Measurements from ENCODE around the gene MEGF6. TPM values are rescaled to one million over a fixed set of nuclear protein-coding genes. Genes with fewer than 3 reads are reported as not detected.

The MEGF6 gene
- total RNA-seq, 4 donors from 2014 or later = 0.88 to 69.0 (median 36.9) TPM

- TF ChIP-seq POLR2A (IDR thresholded peaks at IDR 0.05) = no peak
- TF ChIP-seq CTCF (IDR thresholded peaks at IDR 0.05) = no peak
- H3K27me3 ChIP-seq = no peaks in the 10 kb centered on the region
- no peak for DNase-seq
- no peaks in the 10 kb centered on the region for H3K36me3 ChIP-seq
- H3K9me3 ChIP-seq = no peaks in the 10 kb centered on the region
- H3K4me3 ChIP-seq = no peak overlapping the region
- H3K4me1 ChIP-seq = peaks cover 0 to 9% of the 10 kb centered on the region in 2 donors
- intact Hi-C loops (cut with DNase I; ENCODE audit: low total_unique reads) = no loop called here
- H3K27ac ChIP-seq = no peak overlapping the region
Measured at GRCh38 chr1:3551711-3552110, 59.6 kb downstream of the MEGF6 start.

GRCh38 chr1:3551290-3551678 is 60.0 kb downstream of the MEGF6 start:
- DNase-seq = no peak
- Histone ChIP-seq H3K27ac (no peak overlapping the region), H3K27me3 (no peaks in the 10 kb centered on the region), H3K4me1 (peaks cover 0 to 9% of the 10 kb centered on the region in 2 donors), H3K36me3 (no peaks in the 10 kb centered on the region), H3K9me3 (no peaks in the 10 kb centered on the region), H3K4me3 (no peak overlapping the region)
- intact Hi-C loops (cut with DNase I; ENCODE audit: low total_unique reads) = no loop called here
- TF ChIP-seq POLR2A (IDR thresholded peaks at IDR 0.05) (no peak), CTCF (IDR thresholded peaks at IDR 0.05) (no peak)

- Histone ChIP-seq H3K9me3 (no peaks in the 10 kb centered on the region), H3K36me3 (no peaks in the 10 kb centered on the region), H3K27me3 (no peaks in the 10 kb centered on the region), H3K27ac (no peak overlapping the region), H3K4me1 (peaks cover 0 to 9% of the 10 kb centered on the region in 2 donors), H3K4me3 (no peak overlapping the region)
- DNase-seq = no peak
- no peak for TF ChIP-seq CTCF (IDR thresholded peaks at IDR 0.05)
- no peak for TF ChIP-seq POLR2A (IDR thresholded peaks at IDR 0.05)
- intact Hi-C loops (cut with DNase I; ENCODE audit: low total_unique reads) = no loop called here
Measured at GRCh38 chr1:3550511-3551289, 60.6 kb downstream of the MEGF6 start.

GRCh38 chr1:3548895-3549294 is 62.4 kb downstream of the MEGF6 start:
- H3K9me3 ChIP-seq = no peaks in the 10 kb centered on the region
- no peaks in the 10 kb centered on the region for H3K36me3 ChIP-seq
- intact Hi-C loops (cut with DNase I; ENCODE audit: low total_unique reads) = no loop called here
- H3K4me3 ChIP-seq = no peak overlapping the region
- peaks cover 0 to 9% of the 10 kb centered on the region in 2 donors for H3K4me1 ChIP-seq
- no peak overlapping the region for H3K27ac ChIP-seq
- no peak for TF ChIP-seq POLR2A (IDR thresholded peaks at IDR 0.05)
- no peak for TF ChIP-seq CTCF (IDR thresholded peaks at IDR 0.05)
- no peak for DNase-seq
- no peaks in the 10 kb centered on the region for H3K27me3 ChIP-seq

- H3K4me1 ChIP-seq = peaks cover 0 to 4% of the 10 kb centered on the region in 2 donors
- H3K27ac ChIP-seq = no peak overlapping the region
- H3K4me3 ChIP-seq = no peak overlapping the region
- no peaks in the 10 kb centered on the region for H3K9me3 ChIP-seq
- H3K36me3 ChIP-seq = no peaks in the 10 kb centered on the region
- intact Hi-C loops (cut with DNase I; ENCODE audit: low total_unique reads) = no loop called here
- H3K27me3 ChIP-seq = no peaks in the 10 kb centered on the region
- no peak for DNase-seq
- no peak for TF ChIP-seq CTCF (IDR thresholded peaks at IDR 0.05)
- TF ChIP-seq POLR2A (IDR thresholded peaks at IDR 0.05) = no peak
Measured at GRCh38 chr1:3548156-3548893, 63.0 kb downstream of the MEGF6 start.

All from uterus (tissue), 4 donors.